Activated B cell treated with CpG ODN at 0.5 μM for 24 hours (primary cell): Measurements from ENCODE around the gene RMDN2. TPM values are rescaled to one million over a fixed set of nuclear protein-coding genes. Genes with fewer than 3 reads are reported as not detected.

Experiments used
- ATAC-seq: fragments of 200-7000 bp; cut with Tn5 transposase; one replicate; pipeline ENCODE4 v1.10.0; 2021; ENCODE audit warnings: low read depth, mild to moderate bottlenecking, moderate library complexity
- CTCF ChIA-PET: fragments of 350-600 bp; sonication (Branson Sonifier 250); formaldehyde crosslinking; loops from one replicate; lab custom pipeline; 2021; ENCODE audit warnings: antibody characterized with exemption; lab: Charles Lee
- POLR2A ChIA-PET: fragments of 350-600 bp; sonication (Branson Sonifier 250); formaldehyde crosslinking; loops from one replicate; lab custom pipeline; 2021; ENCODE audit warnings: antibody characterized with exemption; lab: Charles Lee
- DNase-seq: peaks from one replicate; pipeline ENCODE4 v3.0.0; 2022
- H3K27ac Mint-ChIP-seq: one replicate; pipeline ENCODE4 v1.8.0; 2020; ENCODE audit warnings: mixed read lengths
- H3K27me3 Mint-ChIP-seq: one replicate; pipeline ENCODE4 v1.8.0; 2021; ENCODE audit warnings: mixed read lengths
- H3K36me3 Mint-ChIP-seq: one replicate; pipeline ENCODE4 v1.8.0; 2021; ENCODE audit warnings: low read depth, mixed read lengths
- H3K4me1 Mint-ChIP-seq: one replicate; pipeline ENCODE4 v1.8.0; 2021; ENCODE audit warnings: mixed read lengths
- H3K4me3 Mint-ChIP-seq: one replicate; pipeline ENCODE4 v1.8.0; 2020; ENCODE audit warnings: mild to moderate bottlenecking, mixed read lengths
- H3K9me3 Mint-ChIP-seq: one replicate; pipeline ENCODE4 v1.8.0; 2020; ENCODE audit warnings: mixed read lengths
- CTCF ChIP-seq: fragments of 200-600 bp; IDR thresholded peaks from one replicate; pipeline ENCODE4 v1.8.0; 2022; ENCODE audit warnings: antibody characterized with exemption, mild to moderate bottlenecking
- intact Hi-C: fragments of 100-400 bp; cut with micrococcal nuclease; formaldehyde crosslinking; loops from one replicate; pipeline ENCODE4 v1.15.1; 2024
- total RNA-seq: library from RNA; stranded (reverse); gene quantifications from 2 replicates; pipeline ENCODE4 v1.2.3, GENCODE V29; 2022

The RMDN2 gene
- total RNA-seq, 1 donor from 2014 or later = 7.0 TPM

GRCh38 chr2:37892436-37893114 lies 32.5 kb upstream of the RMDN2 start:
- H3K4me3 Mint-ChIP-seq = peak overlapping the region; percentile 62
- H3K4me1 Mint-ChIP-seq = peaks cover 39% of the 10 kb centered on the region
- ChIA-PET POLR2A (interaction anchor here (0.6 to 1.3 kb wide), 8 partner anchors 8 to 1082 kb away, joined by 3 to 10 read pairs (median 4); partner anchors contain the start of genes RMDN2 and SRSF7), CTCF (interaction anchor here (0.6 to 1.0 kb wide), 2 partner anchors 15 to 223 kb away, joined by 3 to 4 read pairs; no protein-coding TSS in a partner anchor)
- intact Hi-C loops = loop anchor here (1.0 to 5.0 kb wide), 8 partner anchors 33 to 735 kb away; partner anchors contain the start of genes ATL2, EIF2AK2 and RMDN2
- no peak for TF ChIP-seq CTCF
- ATAC-seq (peak; percentile 83), DNase-seq (no peak)
- peak overlapping the region; percentile 84 for H3K27ac Mint-ChIP-seq
- H3K36me3 Mint-ChIP-seq = no peaks in the 10 kb centered on the region
- H3K27me3 Mint-ChIP-seq = no peaks in the 10 kb centered on the region
- H3K9me3 Mint-ChIP-seq = no peaks in the 10 kb centered on the region

- H3K27ac Mint-ChIP-seq = peak overlapping the region; percentile 84
- peak overlapping the region; percentile 62 for H3K4me3 Mint-ChIP-seq
- ATAC-seq (no peak), DNase-seq (no peak)
- H3K4me1 Mint-ChIP-seq = peaks cover 39% of the 10 kb centered on the region
- ChIA-PET POLR2A (interaction anchor here (0.6 to 1.3 kb wide), 8 partner anchors 7 to 1083 kb away, joined by 3 to 10 read pairs (median 4); partner anchors contain the start of genes RMDN2 and SRSF7), CTCF (interaction anchor here (0.6 to 1.3 kb wide), 3 partner anchors 16 to 223 kb away, joined by 3 to 4 read pairs (median 3); no protein-coding TSS in a partner anchor)
- H3K9me3 Mint-ChIP-seq = no peaks in the 10 kb centered on the region
- no peak for TF ChIP-seq CTCF
- no peaks in the 10 kb centered on the region for H3K36me3 Mint-ChIP-seq
- intact Hi-C loops = loop anchor here (2.0 to 5.0 kb wide), 6 partner anchors 41 to 736 kb away; partner anchors contain the start of genes ATL2 and EIF2AK2
- no peaks in the 10 kb centered on the region for H3K27me3 Mint-ChIP-seq
Observed at GRCh38 chr2:37893327-37893726, 31.8 kb upstream of the RMDN2 start.

GRCh38 chr2:37894047-37894446 lies 31.0 kb upstream of the RMDN2 start:
- DNase-seq = no peak
- H3K4me1 Mint-ChIP-seq = peaks cover 38% of the 10 kb centered on the region
- H3K27ac Mint-ChIP-seq = peak overlapping the region; percentile 84
- no peaks in the 10 kb centered on the region for H3K9me3 Mint-ChIP-seq
- H3K36me3 Mint-ChIP-seq = no peaks in the 10 kb centered on the region
- no peaks in the 10 kb centered on the region for H3K27me3 Mint-ChIP-seq
- no peak overlapping the region for H3K4me3 Mint-ChIP-seq
- ChIA-PET POLR2A (interaction anchor here (0.6 kb wide), 1 partner anchor 749 kb away, joined by 3 read pairs; no protein-coding TSS in a partner anchor), CTCF (interaction anchor here (1.3 kb wide), 1 partner anchor 17 kb away, joined by 3 read pairs; no protein-coding TSS in a partner anchor)
- no peak for TF ChIP-seq CTCF
- intact Hi-C loops = loop anchor here (5.0 kb wide), 2 partner anchors 613 to 737 kb away; partner anchors contain the start of gene EIF2AK2
- ATAC-seq = no peak

GRCh38 chr2:37894601-37895000 lies 30.5 kb upstream of the RMDN2 start:
- H3K4me3 Mint-ChIP-seq = no peak overlapping the region
- intact Hi-C loops = loop anchor here (5.0 kb wide), 2 partner anchors 613 to 737 kb away; partner anchors contain the start of gene EIF2AK2
- H3K9me3 Mint-ChIP-seq = no peaks in the 10 kb centered on the region
- H3K36me3 Mint-ChIP-seq = no peaks in the 10 kb centered on the region
- H3K27ac Mint-ChIP-seq = no peak overlapping the region
- no peaks in the 10 kb centered on the region for H3K27me3 Mint-ChIP-seq
- DNase-seq (no peak), ATAC-seq (no peak)
- peaks cover 33% of the 10 kb centered on the region for H3K4me1 Mint-ChIP-seq
- no peak for TF ChIP-seq CTCF
- POLR2A ChIA-PET = no interaction called here
- CTCF ChIA-PET = interaction anchor here (1.3 kb wide), 1 partner anchor 17 kb away, joined by 3 read pairs; no protein-coding TSS in a partner anchor

- ATAC-seq = no peak
- CTCF ChIA-PET = no interaction called here
- no peak overlapping the region for H3K4me3 Mint-ChIP-seq
- DNase-seq = no peak
- no peaks in the 10 kb centered on the region for H3K27me3 Mint-ChIP-seq
- POLR2A ChIA-PET = no interaction called here
- no peaks in the 10 kb centered on the region for H3K9me3 Mint-ChIP-seq
- intact Hi-C loops = no loop called here
- H3K36me3 Mint-ChIP-seq = no peaks in the 10 kb centered on the region
- H3K4me1 Mint-ChIP-seq = peaks cover 33% of the 10 kb centered on the region
- TF ChIP-seq CTCF = no peak
- no peak overlapping the region for H3K27ac Mint-ChIP-seq
Observed at GRCh38 chr2:37895140-37895539, 29.9 kb upstream of the RMDN2 start.
